Keratinocyte (primary cell): ENCODE results near the gene MLLT1. TPM values are rescaled to one million over a fixed set of nuclear protein-coding genes. Genes with fewer than 3 reads are reported as not detected.

Experiments
- DNase-seq: peaks from one replicate; pipeline ENCODE4 v3.0.0-alpha.2; 2011; ENCODE audit warnings: low read depth, missing footprints, low spot score
- FAIRE-seq: peaks from 2 replicates; lab custom pipeline; 2011; peaks lifted over from hg19 to GRCh38; lab: Jason Lieb, UNC
- H2AFZ ChIP-seq: 2 replicates; pipeline ENCODE4 v1.6.0; 2012; ENCODE audit warnings: low read length, control low read depth, inconsistent platforms; ENCODE audit not compliant: control insufficient read depth
- H3K27ac ChIP-seq: 2 replicates; pipeline ENCODE4 v1.5.1; 2011; ENCODE audit warnings: low read length; ENCODE audit not compliant: control insufficient read depth, insufficient read depth
- H3K27me3 ChIP-seq: 3 replicates; pipeline ENCODE4 v1.6.0; 2011; ENCODE audit warnings: low read length; ENCODE audit not compliant: control insufficient read depth, insufficient read depth; ENCODE audit errors: extremely low read depth
- H3K36me3 ChIP-seq, 2 experiments: 2 replicates in 1 of 2; 3 replicates in 1 of 2; pipeline ENCODE4 v1.5.1; 2011; ENCODE audit warnings: low read length in 2 of 2, mild to moderate bottlenecking in 1 of 2; ENCODE audit not compliant: control insufficient read depth in 2 of 2, insufficient read depth in 2 of 2; ENCODE audit errors: extremely low read depth in 1 of 2
- H3K4me1 ChIP-seq: 3 replicates; pipeline ENCODE4 v1.5.1; 2011; ENCODE audit warnings: low read length; ENCODE audit not compliant: control insufficient read depth, insufficient read depth; ENCODE audit errors: extremely low read depth
- H3K4me2 ChIP-seq: 3 replicates; pipeline ENCODE4 v1.6.0; 2011; ENCODE audit warnings: low read depth, low read length; ENCODE audit not compliant: control insufficient read depth, insufficient read depth; ENCODE audit errors: extremely low read depth
- H3K4me3 ChIP-seq, 3 experiments: fragments of 200-600 bp in 1 of 3; sonication (generic) in 1 of 3; 2 replicates in 2 of 3; 3 replicates in 1 of 3; pipeline ENCODE4 v1.5.1; 2011 to 2016; ENCODE audit warnings: low read length in 3 of 3, mild to moderate bottlenecking in 3 of 3, control low read depth in 2 of 3, inconsistent platforms in 1 of 3, low read depth in 1 of 3, mixed read lengths in 1 of 3, mixed run types in 1 of 3, moderate library complexity in 1 of 3; ENCODE audit not compliant: control insufficient read depth in 2 of 3, insufficient read depth in 2 of 3; ENCODE audit errors: extremely low read depth in 1 of 3
- H3K79me2 ChIP-seq: 2 replicates; pipeline ENCODE4 v1.6.0; 2012; ENCODE audit warnings: low read length; ENCODE audit not compliant: control insufficient read depth, insufficient read depth
- H3K9ac ChIP-seq: 3 replicates; pipeline ENCODE4 v1.6.0; 2011; ENCODE audit warnings: low read length; ENCODE audit not compliant: control insufficient read depth, insufficient read depth; ENCODE audit errors: extremely low read depth
- H3K9me1 ChIP-seq: 3 replicates; pipeline ENCODE4 v1.6.0; 2011; ENCODE audit warnings: low read length; ENCODE audit not compliant: control insufficient read depth, insufficient read depth; ENCODE audit errors: extremely low read depth
- H3K9me3 ChIP-seq: 2 replicates; pipeline ENCODE4 v1.5.1; 2012; ENCODE audit warnings: low read depth, low read length; ENCODE audit not compliant: control insufficient read depth
- H4K20me1 ChIP-seq: 3 replicates; pipeline ENCODE4 v1.6.0; 2011; ENCODE audit warnings: low read length; ENCODE audit not compliant: control insufficient read depth, insufficient read depth; ENCODE audit errors: extremely low read depth
- CTCF ChIP-seq, 3 experiments: IDR thresholded peaks in 1 of 3; conservative IDR thresholded peaks in 1 of 3; optimal IDR thresholded peaks in 1 of 3; 2 replicates in 2 of 3; 3 replicates in 1 of 3; pipeline versions ENCODE3 to v1.5.1; 2011; ENCODE audit warnings: low read length in 3 of 3, mild to moderate bottlenecking in 3 of 3, moderate library complexity in 2 of 3, control low read depth in 1 of 3, inconsistent platforms in 1 of 3; ENCODE audit not compliant: insufficient read depth in 2 of 3; ENCODE audit errors: extremely low read depth in 1 of 3
- EZH2 ChIP-seq: IDR thresholded peaks from one replicate; pipeline ENCODE4 v1.6.1; 2012; ENCODE audit warnings: inconsistent platforms, mild to moderate bottlenecking, low read length, moderate library complexity
- dilution Hi-C: fragments of 300-500 bp; cut with MboI; formaldehyde crosslinking; loops from one replicate; pipeline ENCODE4 v1.7.0; 2020; ENCODE audit warnings: low sequenced_read_pairs; ENCODE audit not compliant: extremely low pct_ligation_motif_present
- polyA plus RNA-seq, 5 experiments: library from polyadenylated mRNA; depleted of rRNA in 3 of 5; stranded (reverse) in 3 of 5; stranded (forward) in 1 of 5; unstranded in 1 of 5; fragments of >200 nt; gene quantifications; 1 replicate in 1 of 5; 2 replicates in 3 of 5; 3 replicates in 1 of 5; pipeline versions ENCODE4 v1.2.1 to v1.2.3, GENCODE V29; 2011 to 2012; ENCODE audit warnings: missing spikeins in 2 of 5, low read depth in 1 of 5, low replicate concordance in 1 of 5

The MLLT1 gene
- polyA plus RNA-seq, 1 donor (not counting 4 experiments of a cell fraction or from before 2014, with no cell fraction given) = 8.3 TPM

GRCh38 chr19:6216996-6217751, 62.6 kb downstream of the MLLT1 start:
- Histone ChIP-seq H3K27ac (no peak overlapping the region), H3K9me3 (no peaks in the 10 kb centered on the region), H3K4me1 (no peaks in the 10 kb centered on the region), H3K4me2 (no peak overlapping the region), H3K4me3 (no peak overlapping the region), H4K20me1 (no peaks in the 10 kb centered on the region), H3K27me3 (no peaks in the 10 kb centered on the region), H3K9ac (no peak overlapping the region), H3K79me2 (no peaks in the 10 kb centered on the region), H2AFZ (no peak overlapping the region), H3K9me1 (no peaks in the 10 kb centered on the region), H3K36me3 (peaks cover 6 to 13% of the 10 kb centered on the region in 2 experiments)
- DNase-seq (no peak), FAIRE-seq (no peak)
- dilution Hi-C loops = no loop called here
- TF ChIP-seq EZH2 = no peak
- TF ChIP-seq CTCF (optimal IDR thresholded peaks at IDR 0.05 in 1 of 3, IDR thresholded peaks at IDR 0.05 in 1 of 3, conservative IDR thresholded peaks at IDR 0.05 in 1 of 3; ENCODE audit: extremely low read depth in 1 of 3, insufficient read depth in 2 of 3, low read length in 3 of 3) = no peak

GRCh38 chr19:6216236-6216995, 63.4 kb downstream of the MLLT1 start:
- H3K36me3 ChIP-seq = peaks cover 4 to 10% of the 10 kb centered on the region in 2 experiments
- no peak overlapping the region for H2AFZ ChIP-seq
- H4K20me1 ChIP-seq = no peaks in the 10 kb centered on the region
- H3K4me3 ChIP-seq = no peak overlapping the region
- no peaks in the 10 kb centered on the region for H3K9me1 ChIP-seq
- no peak overlapping the region for H3K4me2 ChIP-seq
- FAIRE-seq = no peak
- no peaks in the 10 kb centered on the region for H3K9me3 ChIP-seq
- TF ChIP-seq EZH2 = no peak
- TF ChIP-seq CTCF (optimal IDR thresholded peaks at IDR 0.05 in 1 of 3, IDR thresholded peaks at IDR 0.05 in 1 of 3, conservative IDR thresholded peaks at IDR 0.05 in 1 of 3; ENCODE audit: extremely low read depth in 1 of 3, insufficient read depth in 2 of 3, low read length in 3 of 3) = no peak
- no peaks in the 10 kb centered on the region for H3K27me3 ChIP-seq
- no peaks in the 10 kb centered on the region for H3K4me1 ChIP-seq
- no peaks in the 10 kb centered on the region for H3K79me2 ChIP-seq
- DNase-seq = no peak
- H3K27ac ChIP-seq = no peak overlapping the region
- H3K9ac ChIP-seq = no peak overlapping the region
- dilution Hi-C loops = no loop called here
